H1 (cell line): Measurements from ENCODE around the gene TMEM97. TPM values are rescaled to one million over a fixed set of nuclear protein-coding genes. Genes with fewer than 3 reads are reported as not detected.
A peak's percentile ranks its signal among the peaks of the same experiment; 100 is the strongest.

Experiments
- CTCF ChIA-PET: fragments of 300-600 bp; sonication (Branson Sonifier 250); formaldehyde crosslinking; loops from one replicate; lab custom pipeline; 2021; ENCODE audit not compliant: partially characterized antibody; lab: Charles Lee
- POLR2A ChIA-PET: fragments of 300-600 bp; sonication (Branson Sonifier 250); formaldehyde crosslinking; loops from one replicate; lab custom pipeline; 2021; ENCODE audit warnings: inconsistent platforms; ENCODE audit not compliant: partially characterized antibody; lab: Charles Lee
- DNase-seq, 2 experiments: peaks; one replicate each; pipeline versions ENCODE4 v3.0.0 to v3.0.0-alpha.2; 2010 to 2022; ENCODE audit warnings: low spot score in 2 of 2, low read depth in 1 of 2, mixed read lengths in 1 of 2
- FAIRE-seq: peaks from 2 replicates; lab custom pipeline; 2011; peaks lifted over from hg19 to GRCh38; lab: Jason Lieb, UNC
- H2AFZ ChIP-seq: 2 replicates; pipeline ENCODE4 v1.8.1; 2012; ENCODE audit warnings: low read length, inconsistent platforms
- H2AK5ac ChIP-seq: 2 replicates; pipeline ENCODE4 v1.6.1; 2013; ENCODE audit warnings: low read depth, low read length
- H2BK120ac ChIP-seq: replicated peaks from 2 replicates; pipeline ENCODE3; 2013; ENCODE audit warnings: low read depth, low read length, inconsistent platforms
- H2BK12ac ChIP-seq: 2 replicates; pipeline ENCODE4 v1.6.1; 2013; ENCODE audit warnings: low read depth, low read length
- H2BK15ac ChIP-seq: 2 replicates; pipeline ENCODE4 v1.6.1; 2013; ENCODE audit warnings: low read length
- H2BK20ac ChIP-seq: 2 replicates; pipeline ENCODE4 v1.6.1; 2013; ENCODE audit warnings: low read length
- H2BK5ac ChIP-seq: 2 replicates; pipeline ENCODE4 v1.6.1; 2013; ENCODE audit warnings: low read depth, low read length
- H3K14ac ChIP-seq: 2 replicates; pipeline ENCODE4 v1.6.1; 2013; ENCODE audit warnings: inconsistent platforms; ENCODE audit not compliant: insufficient read length
- H3K18ac ChIP-seq: 2 replicates; pipeline ENCODE4 v1.6.1; 2013; ENCODE audit warnings: low read length; ENCODE audit errors: extremely low read depth
- H3K23ac ChIP-seq: 2 replicates; pipeline ENCODE4 v1.6.1; 2013; ENCODE audit warnings: inconsistent platforms; ENCODE audit not compliant: insufficient read length
- H3K23me2 ChIP-seq: 2 replicates; pipeline ENCODE4 v1.6.1; 2013; ENCODE audit warnings: low read depth, low read length
- H3K27ac ChIP-seq: 2 replicates; pipeline ENCODE4 v1.6.1; 2011; ENCODE audit warnings: low read depth, low read length, inconsistent platforms
- H3K27me3 ChIP-seq, 4 experiments: replicated peaks in 1 of 4; 1 replicate in 1 of 4; 2 replicates in 3 of 4; pipeline versions ENCODE4 v1.6.1 to v1.8.1; 2011 to 2013; ENCODE audit warnings: low read length in 3 of 4, mild to moderate bottlenecking in 3 of 4, inconsistent platforms in 2 of 4, mixed read lengths in 2 of 4, moderate library complexity in 1 of 4; ENCODE audit not compliant: control insufficient read depth in 3 of 4, insufficient read depth in 3 of 4; ENCODE audit errors: extremely low read depth in 1 of 4
- H3K36me3 ChIP-seq, 4 experiments: 2 replicates each; pipeline versions ENCODE4 v1.6.1 to v1.8.1; 2011 to 2013; ENCODE audit warnings: mild to moderate bottlenecking in 4 of 4, low read length in 3 of 4, moderate library complexity in 2 of 4, control low read depth in 1 of 4, inconsistent platforms in 1 of 4; ENCODE audit not compliant: insufficient read depth in 4 of 4, control insufficient read depth in 2 of 4
- H3K4ac ChIP-seq: replicated peaks from 2 replicates; pipeline ENCODE3; 2013; ENCODE audit warnings: low read length, low read depth, mixed read lengths, inconsistent platforms; ENCODE audit not compliant: insufficient read length
- H3K4me1 ChIP-seq, 4 experiments: replicated peaks in 1 of 4; 1 replicate in 1 of 4; 2 replicates in 3 of 4; pipeline versions ENCODE4 v1.6.1 to v1.8.1; 2011 to 2013; ENCODE audit warnings: low read length in 3 of 4, inconsistent platforms in 2 of 4, mixed read lengths in 1 of 4; ENCODE audit not compliant: insufficient read depth in 4 of 4, control insufficient read depth in 3 of 4
- H3K4me2 ChIP-seq, 2 experiments: 2 replicates each; pipeline versions ENCODE4 v1.6.1 to v1.8.1; 2011 to 2013; ENCODE audit warnings: low read depth in 2 of 2, low read length in 2 of 2, control low read depth in 1 of 2, inconsistent platforms in 1 of 2, mild to moderate bottlenecking in 1 of 2; ENCODE audit not compliant: insufficient read depth in 1 of 2
- H3K4me3 ChIP-seq, 4 experiments: fragments of 200-600, 300-600 bp in 1 of 4; sonication (generic), shearing (Covaris generic), sonication (Bioruptor Twin) in 1 of 4; 2 replicates each; pipeline versions ENCODE4 v1.5.1 to v1.8.1; 2011 to 2016; ENCODE audit warnings: low read length in 4 of 4, low read depth in 3 of 4, control low read depth in 2 of 4, inconsistent platforms in 2 of 4, mild to moderate bottlenecking in 2 of 4, mixed read lengths in 1 of 4, moderate library complexity in 1 of 4; ENCODE audit not compliant: insufficient read depth in 2 of 4; ENCODE audit errors: extremely low read depth in 1 of 4
- H3K56ac ChIP-seq: replicated peaks from 2 replicates; pipeline ENCODE3; 2013; ENCODE audit warnings: low read depth, mild to moderate bottlenecking, mixed read lengths, low read length, inconsistent platforms; ENCODE audit not compliant: insufficient read length
- H3K79me1 ChIP-seq: 2 replicates; pipeline ENCODE4 v1.6.1; 2013; ENCODE audit warnings: low read depth, low read length, control low read depth
- H3K79me2 ChIP-seq, 2 experiments: 2 replicates each; pipeline versions ENCODE4 v1.6.1 to v1.8.1; 2012 to 2013; ENCODE audit warnings: low read length in 2 of 2, mild to moderate bottlenecking in 2 of 2, inconsistent platforms in 1 of 2; ENCODE audit not compliant: insufficient read depth in 2 of 2, control insufficient read depth in 1 of 2
- H3K9ac ChIP-seq, 4 experiments: replicated peaks in 1 of 4; 1 replicate in 1 of 4; 2 replicates in 3 of 4; pipeline versions ENCODE4 v1.6.1 to v1.8.1; 2011 to 2013; ENCODE audit warnings: low read depth in 3 of 4, low read length in 3 of 4, control low read depth in 2 of 4, mild to moderate bottlenecking in 2 of 4, moderate library complexity in 2 of 4, inconsistent platforms in 1 of 4; ENCODE audit errors: extremely low read depth in 1 of 4
- H3K9me3 ChIP-seq, 2 experiments: 2 replicates each; pipeline versions ENCODE4 v1.6.1 to v1.8.1; 2012 to 2013; ENCODE audit warnings: mild to moderate bottlenecking in 2 of 2, moderate library complexity in 2 of 2, control low read depth in 1 of 2, inconsistent platforms in 1 of 2, low read depth in 1 of 2, low read length in 1 of 2, mixed read lengths in 1 of 2; ENCODE audit not compliant: insufficient read depth in 2 of 2
- H4K20me1 ChIP-seq, 2 experiments: replicated peaks in 1 of 2; 2 replicates each; pipeline versions ENCODE3 to v1.8.1; 2011 to 2013; ENCODE audit warnings: inconsistent platforms in 2 of 2, low read length in 2 of 2, mild to moderate bottlenecking in 1 of 2; ENCODE audit not compliant: insufficient read depth in 2 of 2, control insufficient read depth in 1 of 2
- H4K5ac ChIP-seq: 2 replicates; pipeline ENCODE4 v1.6.1; 2013; ENCODE audit warnings: low read length, low read depth, mixed read lengths, inconsistent platforms; ENCODE audit not compliant: insufficient read length
- H4K8ac ChIP-seq: 2 replicates; pipeline ENCODE4 v1.8.0; 2013; ENCODE audit warnings: mild to moderate bottlenecking, moderate library complexity, low read length, inconsistent platforms; ENCODE audit not compliant: insufficient read depth; ENCODE audit errors: extremely low read depth
- H4K91ac ChIP-seq: replicated peaks from 2 replicates; pipeline ENCODE3; 2013; ENCODE audit warnings: low read length, mixed read lengths, inconsistent platforms; ENCODE audit not compliant: insufficient read length
- CBX5 ChIP-seq: fragments of 300-800, 300-1000 bp; sonication (generic); IDR thresholded peaks from 2 replicates; pipeline ENCODE4 v1.7.1; 2016; ENCODE audit warnings: antibody characterized with exemption, low read length, low read depth
- CTBP2 ChIP-seq: IDR thresholded peaks from 2 replicates; pipeline ENCODE4 v1.7.0; 2011; ENCODE audit warnings: borderline replicate concordance, mild to moderate bottlenecking, moderate library complexity, mixed read lengths, low read length; ENCODE audit not compliant: insufficient read depth, insufficient read length
- EZH2 ChIP-seq: fragments of 200-600 bp; sonication (generic); IDR thresholded peaks from 2 replicates; pipeline ENCODE4 v1.7.1; 2012; ENCODE audit warnings: low read depth, mild to moderate bottlenecking, moderate library complexity, low read length, inconsistent platforms; ENCODE audit not compliant: severe bottlenecking
- HDAC2 ChIP-seq, 2 experiments: fragments of 300-600 bp in 1 of 2; sonication (generic) in 1 of 2; IDR thresholded peaks; 2 replicates each; pipeline ENCODE4 v1.6.1; 2011 to 2012; ENCODE audit warnings: low read depth in 2 of 2, low read length in 2 of 2, mild to moderate bottlenecking in 2 of 2, moderate library complexity in 2 of 2, borderline replicate concordance in 1 of 2, inconsistent platforms in 1 of 2
- NRF1 ChIP-seq: IDR thresholded peaks from 2 replicates; pipeline ENCODE4 v1.6.1; 2011; ENCODE audit warnings: mild to moderate bottlenecking, low read depth, low read length, improper control_type of control experiment
- RXRA ChIP-seq: IDR thresholded peaks from 2 replicates; pipeline ENCODE4 v1.6.1; 2011; ENCODE audit warnings: low read depth, mild to moderate bottlenecking, low read length, moderate library complexity; ENCODE audit not compliant: insufficient read depth
- SAP30 ChIP-seq: fragments of 300-600 bp; sonication (generic); IDR thresholded peaks from 2 replicates; pipeline ENCODE4 v1.7.1; 2012; ENCODE audit warnings: low read length, moderate library complexity, mild to moderate bottlenecking, inconsistent platforms; ENCODE audit not compliant: insufficient read depth, insufficient replicate concordance
- ZNF274 ChIP-seq: IDR thresholded peaks from 2 replicates; pipeline ENCODE4 v1.7.0; 2012; ENCODE audit warnings: low read length, borderline replicate concordance; ENCODE audit errors: extremely low read depth
- WGBS, 2 experiments: shearing (Covaris generic) in 1 of 2; methylation state at CpG; one replicate each; pipeline versions ENCODE4 v1.1.6 to v1.1.7; 2013 to 2015; ENCODE audit warnings: low lambda C conversion rate in 2 of 2, mixed read lengths in 2 of 2, inconsistent platforms in 1 of 2, low coverage in 1 of 2, missing lambda C conversion rate in 1 of 2; ENCODE audit not compliant: insufficient replicate concordance in 2 of 2, insufficient coverage in 1 of 2, insufficient read length in 1 of 2; ENCODE audit errors: extremely low coverage in 1 of 2, missing lambda C conversion rate in 1 of 2; 5-methylcytosine and 5-hydroxymethylcytosine counted together
- polyA plus RNA-seq, 7 experiments: library from polyadenylated mRNA; depleted of rRNA in 3 of 7; stranded (reverse) in 5 of 7; unstranded in 2 of 7; fragments of >200 nt in 5 of 7; fragments of 200-250 nt in 2 of 7; gene quantifications; 1 replicate in 5 of 7; 2 replicates in 1 of 7; 4 replicates in 1 of 7; pipeline versions ENCODE4 v1.2.1 to v1.2.3, GENCODE V29; 2011 to 2013; ENCODE audit warnings: missing spikeins in 2 of 7, mixed read lengths in 2 of 7
- total RNA-seq: library from RNA; stranded (reverse); fragmentation: NEBNext Ultra II Directional; extraction: Animal tissue kit (Norgen Biotek cat#: 25700); gene quantifications from 2 replicates; pipeline ENCODE4 v1.2.1, GENCODE V29; 2021

Gene TMEM97
- total and polyA plus RNA-seq, 2 of the 8 experiments (the other 6 are each of a cell fraction or from before 2014, with no cell fraction given): 126 to 130 TPM

GRCh38 chr17:28371245-28372202 lies 52.5 kb downstream of the TMEM97 start, which contains the start of gene SARM1:
Gene SARM1 (plus strand): TSS chr17:28371694. CDS start chr17:28372033, 339 bp downstream.
- no peaks in the 10 kb centered on the region for H3K9me3 ChIP-seq
- peak within 1 kb of the TSS; percentile 76 to 89 for H3K4me2 ChIP-seq
- H2BK20ac ChIP-seq: no peak within 1 kb of the TSS
- H2BK120ac ChIP-seq: no peak within 1 kb of the TSS
- H3K23me2 ChIP-seq: peaks cover 16% of the 10 kb centered on the region; the same call in 1 of the 2 replicates
- no peak within 1 kb of the TSS for H3K14ac ChIP-seq
- no peaks in the 10 kb centered on the region for H3K79me2 ChIP-seq
- ChIA-PET POLR2A (interaction anchor here (1.0 to 12.7 kb wide), 6 partner anchors 10 to 126 kb away, joined by 3 to 103 read pairs (median 4); partner anchors contain the start of gene POLDIP2), CTCF (interaction anchor here (2.3 to 4.6 kb wide), 2 partner anchors 9 to 14 kb away, joined by 7 to 20 read pairs; partner anchors contain the start of gene POLDIP2)
- FAIRE-seq (peak; percentile 48), DNase-seq (peak; percentile 92 to 99)
- H4K91ac ChIP-seq: no peak within 1 kb of the TSS
- H3K27me3 ChIP-seq: peaks cover 9 to 19% (median 19%) of the 10 kb centered on the region in 4 experiments
- no peak within 1 kb of the TSS for H4K5ac ChIP-seq
- peak within 1 kb of the TSS; percentile 56 to 79 (median 74) for H3K4me3 ChIP-seq
- H3K27ac ChIP-seq: no peak within 1 kb of the TSS
- H3K36me3 ChIP-seq: no peaks in the 10 kb centered on the region
- H2AFZ ChIP-seq: peak within 1 kb of the TSS; percentile 78; the same call in 1 of the 2 replicates
- no peak within 1 kb of the TSS for H3K56ac ChIP-seq
- H2BK12ac ChIP-seq: no peak within 1 kb of the TSS
- H3K18ac ChIP-seq: no peak within 1 kb of the TSS; the same call in 1 of the 2 replicates
- H3K4ac ChIP-seq: peak within 1 kb of the TSS; percentile 14
- no peak within 1 kb of the TSS for H2BK15ac ChIP-seq
- no peak within 1 kb of the TSS for H3K23ac ChIP-seq
- peaks cover 2 to 12% of the 10 kb centered on the region in 2 experiments for H4K20me1 ChIP-seq
- H3K4me1 ChIP-seq: peaks cover 3 to 16% (median 9%) of the 10 kb centered on the region in 4 experiments; a peak in 6 of 7 replicates
- no peak within 1 kb of the TSS for H2BK5ac ChIP-seq
- peak within 1 kb of the TSS; percentile 39; the same call in 1 of the 2 replicates for H2AK5ac ChIP-seq
- no peaks in the 10 kb centered on the region; the same call in 1 of the 2 replicates for H3K79me1 ChIP-seq
- peak within 1 kb of the TSS in 2 of 4 experiments; percentile 1 to 8; a peak in 2 of 7 replicates for H3K9ac ChIP-seq
- 1% methylated on average over 59 of the region's 80 CpGs; no CpG with 5 or more reads in 1 of the 2 experiments for WGBS, 2 experiments
- H4K8ac ChIP-seq: peak within 1 kb of the TSS; percentile 83
- TF ChIP-seq CBX5 (no peak), CTBP2 (no peak), RXRA (no peak), SAP30 (no peak), EZH2 (no peak), ZNF274 (no peak), NRF1 (peak; percentile 32; the same call in 1 of the 2 replicates), HDAC2 (IDR thresholded peaks at IDR 0.05; ENCODE audit: borderline replicate concordance in 1 of 2, low read depth in 2 of 2, low read length in 2 of 2) (peak in 1 of 2 experiments; percentile 37; a peak in 1 of 4 replicates)
